ENCODE measurements around the gene CREB3L2.
"Not testable (repeated sequence)": the region's sequence is repeated elsewhere in the genome, so short reads cannot be mapped to it uniquely, and the experiment has no call there.

The CREB3L2 gene

DNA sequence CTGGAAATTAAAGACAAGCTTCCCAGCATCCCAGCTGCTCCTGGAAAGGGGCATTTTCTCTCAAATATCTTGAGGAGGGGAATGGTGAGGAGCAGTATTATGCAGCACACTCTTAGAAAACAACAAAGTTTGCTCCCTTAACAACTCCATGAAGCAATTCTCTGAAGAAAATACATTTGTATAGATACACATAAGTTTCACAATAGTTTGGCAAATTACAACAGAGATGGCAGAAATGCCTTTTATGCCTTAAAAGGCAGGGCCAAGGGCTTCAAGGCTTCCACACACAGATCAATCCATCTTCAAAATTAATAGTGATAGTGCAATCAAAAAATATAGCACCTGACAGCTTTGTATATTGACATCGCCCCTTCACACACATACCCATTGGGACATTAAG, 167.3 kb downstream of the CREB3L2 start:
- no peak for DNase-seq (ENCODE audit: low read depth, low spot score)
- no peak overlapping the region for H3K4me3 ChIP-seq (ENCODE audit: low read length)

DNA sequence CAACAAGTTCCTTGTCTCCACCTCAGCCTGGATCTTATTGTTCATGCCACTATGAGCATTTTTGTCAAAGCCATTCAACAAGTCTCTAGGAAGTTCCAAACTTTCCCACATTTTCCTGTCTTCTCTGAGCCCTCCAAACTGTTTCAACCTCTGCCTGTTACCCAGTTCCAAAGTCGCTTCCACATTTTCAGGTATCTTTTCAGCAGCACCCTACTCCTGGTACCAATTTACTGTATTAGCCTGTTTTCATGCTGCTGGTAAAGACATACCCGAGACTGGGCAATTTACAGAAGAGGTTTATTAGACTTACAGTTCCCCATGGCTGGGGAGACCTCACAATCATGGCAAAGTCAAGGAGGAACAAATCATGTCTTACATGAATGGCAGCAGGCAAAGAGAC, 168.9 kb downstream of the CREB3L2 start:
- DNase-seq (ENCODE audit: low read depth, low spot score); H3K4me3 ChIP-seq (ENCODE audit: low read length): not testable (repeated sequence)

GRCh38 chr7:137832382-137832781, 169.5 kb downstream of the CREB3L2 start:
- H3K4me3 ChIP-seq (ENCODE audit: low read length): no peak overlapping the region

DNA sequence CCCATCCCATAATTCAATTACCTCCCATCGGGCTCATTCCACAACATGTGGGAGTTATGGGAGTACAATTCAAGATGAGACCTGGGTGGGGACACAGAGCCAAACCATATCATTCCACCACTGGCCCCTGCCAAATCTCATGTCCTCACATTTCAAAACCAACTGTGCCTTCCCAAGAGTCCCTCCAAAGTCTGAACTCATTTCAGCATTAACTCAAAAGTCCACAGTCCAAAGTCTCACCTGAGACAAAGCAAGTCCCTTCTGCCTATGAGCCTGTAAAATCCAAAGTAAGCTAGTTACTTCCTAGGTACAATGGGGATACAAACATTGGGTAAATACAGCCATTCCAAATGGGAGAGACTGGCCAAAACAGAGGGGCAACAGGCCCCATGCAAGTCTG, 170.3 kb downstream of the CREB3L2 start:
- DNase-seq (ENCODE audit: low read depth, low spot score); H3K4me3 ChIP-seq (ENCODE audit: low read length): not testable (repeated sequence)

More at GRCh38 chr7:137832382-137832781, 169.5 kb downstream of the CREB3L2 start:
- no peak for DNase-seq (ENCODE audit: low read depth, low spot score)

DNA sequence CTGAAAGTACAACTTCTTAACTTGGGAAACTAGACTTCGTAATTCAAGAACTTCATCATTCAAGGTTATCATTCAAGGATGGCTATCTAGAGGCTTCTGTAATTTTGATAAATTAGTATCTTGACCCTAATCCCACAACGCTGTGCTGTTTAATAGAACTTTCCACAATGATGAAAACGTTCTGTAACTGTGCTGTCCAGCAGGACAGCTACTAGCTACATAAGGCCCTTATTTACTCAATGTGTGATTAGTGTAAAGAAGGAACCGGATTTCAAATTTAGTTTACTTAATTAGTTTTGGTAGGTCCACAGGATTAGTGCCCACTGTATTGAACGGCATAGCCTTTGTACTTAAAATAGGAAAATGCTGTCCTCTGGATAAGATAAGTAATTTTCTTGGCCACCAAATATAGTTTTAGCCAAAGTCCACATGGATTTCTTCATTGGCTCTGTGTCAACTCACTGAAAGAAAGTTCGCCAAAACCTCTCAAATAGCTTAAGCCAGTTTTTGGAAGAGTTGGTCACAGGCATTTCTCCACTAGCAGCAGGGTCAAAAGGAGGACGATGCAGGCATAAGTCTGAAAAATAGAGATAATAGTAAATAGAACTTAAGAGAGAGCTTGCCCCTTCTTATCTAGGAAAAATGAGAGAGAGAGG, 172.4 kb downstream of the CREB3L2 start:
- no peak overlapping the region for H3K4me3 ChIP-seq (ENCODE audit: low read length)
- DNase-seq (ENCODE audit: low read depth, low spot score): no peak

DNA sequence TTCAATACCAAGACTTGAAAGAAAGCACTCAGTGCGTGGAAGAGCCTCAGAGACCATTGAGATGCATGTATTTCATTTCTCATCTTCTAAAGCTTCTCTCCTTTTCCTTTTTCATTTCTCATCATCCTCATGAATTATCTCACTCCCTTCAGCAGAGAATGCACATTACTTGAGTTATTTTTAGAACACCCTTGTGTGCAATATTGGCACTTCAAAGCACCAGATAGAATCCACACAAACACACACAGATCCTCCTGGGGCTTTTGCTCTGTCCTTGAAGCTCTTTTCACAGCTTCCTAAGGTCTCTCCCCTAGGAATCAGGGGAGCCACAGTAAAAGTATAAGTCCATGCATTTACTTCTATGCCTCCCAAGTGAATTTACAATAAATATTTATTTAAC, 173.4 kb downstream of the CREB3L2 start:
- H3K4me3 ChIP-seq (ENCODE audit: low read length): no peak overlapping the region
- DNase-seq (ENCODE audit: low read depth, low spot score): no peak

DNA sequence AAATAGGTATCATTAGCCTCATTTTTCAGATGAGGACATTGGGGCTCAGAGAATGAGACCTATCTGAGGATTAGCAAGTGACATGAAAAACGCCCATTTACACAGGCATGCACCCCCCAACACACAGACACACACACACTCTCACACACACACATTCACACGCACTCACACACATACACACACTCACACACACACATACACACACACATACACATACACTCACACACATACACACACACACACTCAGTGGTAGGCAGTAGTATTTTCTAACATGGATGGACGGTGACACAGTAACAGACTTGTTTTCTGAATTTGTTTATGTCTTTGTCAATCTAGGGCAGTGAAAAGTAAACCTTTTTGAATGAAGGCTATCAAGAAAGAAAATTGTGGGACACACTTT, 176.4 kb downstream of the CREB3L2 start:
- H3K4me3 ChIP-seq (ENCODE audit: low read length): no peak overlapping the region
- no peak for DNase-seq (ENCODE audit: low read depth, low spot score)

All from Jurkat, Clone E6-1 (cell line).